GM12801 (cell line): Measurements from ENCODE around the gene FSTL5.

ENCODE experiments used
- TF ChIP-seq, protein P1 (sequence below): IDR thresholded peaks from one replicate; pipeline ENCODE4 v1.5.1; 2011; ENCODE audit warnings: control low read depth; ENCODE audit not compliant: insufficient read length; ENCODE audit errors: extremely low read depth

The FSTL5 gene

DNA sequence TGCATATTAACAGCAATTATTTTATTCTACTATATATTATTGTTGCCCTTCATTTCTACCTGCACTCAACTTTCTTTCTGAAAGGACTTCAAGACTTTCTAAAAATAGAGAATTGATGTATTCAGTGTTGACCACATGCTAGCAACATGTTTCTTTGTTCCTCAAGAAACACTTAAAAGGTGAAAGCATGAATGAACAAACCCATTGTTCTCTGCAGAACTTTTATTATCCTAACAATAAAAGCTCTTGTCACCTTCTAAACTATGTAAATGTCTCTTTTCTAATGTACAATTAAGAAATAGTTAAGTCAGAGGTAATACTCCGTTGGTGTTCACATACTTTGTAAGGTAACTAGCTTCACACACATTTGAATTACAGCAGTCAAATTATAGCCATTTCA lies 638.7 kb downstream of the FSTL5 start:
- TF ChIP-seq, protein P1, sequence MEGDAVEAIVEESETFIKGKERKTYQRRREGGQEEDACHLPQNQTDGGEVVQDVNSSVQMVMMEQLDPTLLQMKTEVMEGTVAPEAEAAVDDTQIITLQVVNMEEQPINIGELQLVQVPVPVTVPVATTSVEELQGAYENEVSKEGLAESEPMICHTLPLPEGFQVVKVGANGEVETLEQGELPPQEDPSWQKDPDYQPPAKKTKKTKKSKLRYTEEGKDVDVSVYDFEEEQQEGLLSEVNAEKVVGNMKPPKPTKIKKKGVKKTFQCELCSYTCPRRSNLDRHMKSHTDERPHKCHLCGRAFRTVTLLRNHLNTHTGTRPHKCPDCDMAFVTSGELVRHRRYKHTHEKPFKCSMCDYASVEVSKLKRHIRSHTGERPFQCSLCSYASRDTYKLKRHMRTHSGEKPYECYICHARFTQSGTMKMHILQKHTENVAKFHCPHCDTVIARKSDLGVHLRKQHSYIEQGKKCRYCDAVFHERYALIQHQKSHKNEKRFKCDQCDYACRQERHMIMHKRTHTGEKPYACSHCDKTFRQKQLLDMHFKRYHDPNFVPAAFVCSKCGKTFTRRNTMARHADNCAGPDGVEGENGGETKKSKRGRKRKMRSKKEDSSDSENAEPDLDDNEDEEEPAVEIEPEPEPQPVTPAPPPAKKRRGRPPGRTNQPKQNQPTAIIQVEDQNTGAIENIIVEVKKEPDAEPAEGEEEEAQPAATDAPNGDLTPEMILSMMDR, result no peak

DNA sequence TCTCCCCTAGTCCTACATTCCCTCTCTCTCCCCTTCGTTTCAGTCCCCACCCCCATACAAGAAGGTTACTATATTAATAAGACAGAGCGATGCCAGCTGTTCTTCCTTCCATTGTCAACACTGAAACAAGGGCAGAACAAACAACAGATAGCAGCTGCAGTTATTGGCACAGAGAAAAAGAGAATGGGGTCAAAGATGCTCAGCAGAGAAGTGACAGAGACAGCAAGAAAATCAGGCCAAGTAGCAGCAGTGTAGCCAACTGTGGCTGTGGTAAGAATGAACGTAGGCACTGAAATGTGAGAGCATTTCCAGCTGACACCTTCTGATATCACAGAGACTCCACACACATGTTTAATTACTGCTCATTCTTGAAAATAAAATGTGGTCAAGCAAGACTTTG lies 641.8 kb downstream of the FSTL5 start:
- TF ChIP-seq, protein P1, result no peak

DNA sequence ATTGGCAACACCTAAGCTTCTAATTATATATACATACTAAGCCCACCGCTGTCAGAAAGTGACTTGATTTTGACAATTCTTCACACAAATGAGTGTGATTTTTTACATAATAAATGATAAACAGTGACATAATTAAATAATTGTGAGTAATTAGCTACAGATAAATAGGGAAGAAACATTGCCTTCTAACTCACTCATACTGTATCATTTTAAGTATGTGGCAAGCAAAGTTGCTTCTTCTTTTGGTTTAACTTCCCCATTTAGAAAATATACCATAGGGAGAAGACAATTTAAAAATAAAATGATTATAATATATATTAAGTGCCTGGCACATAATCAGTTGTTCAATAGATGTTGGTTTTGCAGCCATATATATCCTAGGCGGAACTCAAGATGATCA lies 644.2 kb downstream of the FSTL5 start:
- TF ChIP-seq, protein P1, result no peak

DNA sequence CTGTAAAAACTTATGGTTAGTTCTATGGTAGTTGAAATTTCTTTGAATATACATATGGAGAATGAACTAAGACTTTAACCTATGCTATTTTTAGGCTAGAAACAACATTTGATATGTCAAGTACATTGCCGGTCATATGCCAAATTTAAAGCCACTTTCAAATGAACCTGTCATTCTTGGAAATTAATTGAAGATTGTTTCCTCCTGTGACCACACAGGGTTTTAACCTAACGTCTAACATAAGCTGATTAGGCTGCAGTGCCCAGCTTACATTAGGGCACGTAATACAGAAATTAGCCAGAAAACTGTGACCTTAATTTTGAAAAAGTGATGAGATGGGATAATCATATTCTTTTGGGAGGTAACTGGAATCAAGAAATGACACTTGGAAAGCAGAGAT lies 645.9 kb downstream of the FSTL5 start:
- TF ChIP-seq, protein P1, result no peak

DNA sequence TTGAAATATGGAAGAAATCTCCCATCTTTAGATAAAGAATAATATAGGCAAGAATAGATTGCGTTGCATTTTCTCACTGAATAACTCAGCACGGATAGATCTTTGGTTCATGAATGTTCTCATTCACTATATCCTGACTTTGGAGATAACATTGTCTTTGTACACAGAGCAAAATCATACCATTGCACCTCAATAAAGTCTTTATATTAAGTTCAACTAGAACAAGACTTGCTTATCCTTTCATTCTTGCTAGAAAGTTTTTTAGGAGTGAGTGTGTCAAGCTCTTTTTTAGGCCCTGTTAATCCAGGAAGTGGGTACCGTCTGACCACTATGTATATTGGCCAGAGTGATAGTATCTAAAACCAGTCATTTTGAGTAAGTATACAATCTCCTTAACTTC lies 658.7 kb downstream of the FSTL5 start:
- TF ChIP-seq, protein P1, result no peak

DNA sequence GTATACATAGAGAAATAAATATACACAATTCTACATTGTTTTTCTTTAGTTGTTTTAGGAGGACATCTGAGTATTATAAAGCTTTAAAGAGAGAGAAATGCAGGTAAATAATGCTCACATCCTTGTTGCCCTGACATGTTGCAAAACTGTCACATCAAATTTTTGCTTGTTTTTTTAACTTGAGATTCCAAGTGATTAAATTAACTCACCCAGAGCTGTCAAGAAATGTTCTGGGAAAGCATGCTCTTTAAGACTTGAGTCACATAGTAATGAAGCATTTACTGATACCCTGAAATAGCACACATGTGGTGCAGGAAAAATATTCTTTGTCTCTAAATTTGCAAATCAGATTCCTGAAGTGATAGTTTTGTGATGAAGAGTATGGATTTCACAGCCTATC lies 665.6 kb downstream of the FSTL5 start:
- TF ChIP-seq, protein P1, result no peak

DNA sequence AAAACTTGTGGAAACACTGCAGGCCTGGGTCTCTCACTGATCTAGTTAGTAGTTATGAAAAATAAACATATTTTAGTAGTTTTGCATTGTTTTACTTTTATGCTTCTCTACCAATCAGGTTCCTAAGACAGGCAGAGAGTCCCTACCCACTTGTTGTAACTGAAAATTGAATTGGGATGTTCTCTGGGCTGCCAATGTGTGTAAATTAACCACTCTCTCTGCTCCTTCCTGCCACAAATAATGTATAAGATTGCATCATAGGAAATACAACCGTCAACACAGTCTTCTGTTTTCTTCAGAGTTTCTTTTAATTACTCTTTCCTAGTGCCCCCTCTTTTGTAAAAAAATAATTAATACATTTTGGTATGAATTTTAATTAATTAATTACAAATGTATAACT lies 677.3 kb downstream of the FSTL5 start:
- TF ChIP-seq, protein P1, result no peak

DNA sequence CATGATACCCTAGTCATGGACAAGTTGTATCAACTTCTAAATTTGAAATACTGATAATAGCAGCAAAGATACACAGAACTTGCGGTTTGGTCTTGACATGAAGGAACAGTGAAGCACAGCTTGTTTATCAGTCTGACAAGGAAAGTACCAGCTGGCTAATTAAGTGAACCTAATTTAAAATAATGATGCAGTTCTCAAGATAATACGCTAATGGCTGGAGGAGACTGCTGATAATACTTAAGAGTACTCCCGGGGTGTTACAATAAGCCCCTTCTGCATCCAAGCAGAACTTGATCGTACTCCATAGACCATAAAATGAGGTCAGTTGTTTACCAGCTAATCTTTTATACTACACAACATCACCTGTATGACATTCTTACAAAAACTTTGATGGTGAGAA lies 697.5 kb downstream of the FSTL5 start:
- TF ChIP-seq, protein P1, result no peak
